HUES48 (cell line): Measurements from ENCODE around the gene SNU13.
"Not testable (repeated sequence)": the region's sequence is repeated elsewhere in the genome, so short reads cannot be mapped to it uniquely, and the experiment has no call there.

Source experiments
- H3K27ac ChIP-seq: one replicate; pipeline ENCODE4 v1.7.0; 2013; ENCODE audit warnings: low read depth, low read length, inconsistent platforms
- H3K27me3 ChIP-seq: 2 replicates; pipeline ENCODE4 v1.6.1; 2013; ENCODE audit warnings: mild to moderate bottlenecking, low read length; ENCODE audit not compliant: control insufficient read depth, insufficient read depth
- H3K36me3 ChIP-seq: 2 replicates; pipeline ENCODE4 v1.6.1; 2013; ENCODE audit warnings: low read length; ENCODE audit not compliant: control insufficient read depth, insufficient read depth
- H3K4me1 ChIP-seq: 2 replicates; pipeline ENCODE4 v1.6.1; 2013; ENCODE audit warnings: mild to moderate bottlenecking, low read length; ENCODE audit not compliant: control insufficient read depth, insufficient read depth
- H3K4me3 ChIP-seq: 2 replicates; pipeline ENCODE4 v1.5.1; 2013; ENCODE audit warnings: mild to moderate bottlenecking, low read depth, low read length
- H3K9ac ChIP-seq: 2 replicates; pipeline ENCODE4 v1.6.1; 2013; ENCODE audit warnings: mild to moderate bottlenecking, low read depth, low read length, moderate library complexity
- H3K9me3 ChIP-seq: 2 replicates; pipeline ENCODE4 v1.6.1; 2013; ENCODE audit warnings: low read length; ENCODE audit not compliant: control insufficient read depth, insufficient read depth

The SNU13 gene

DNA sequence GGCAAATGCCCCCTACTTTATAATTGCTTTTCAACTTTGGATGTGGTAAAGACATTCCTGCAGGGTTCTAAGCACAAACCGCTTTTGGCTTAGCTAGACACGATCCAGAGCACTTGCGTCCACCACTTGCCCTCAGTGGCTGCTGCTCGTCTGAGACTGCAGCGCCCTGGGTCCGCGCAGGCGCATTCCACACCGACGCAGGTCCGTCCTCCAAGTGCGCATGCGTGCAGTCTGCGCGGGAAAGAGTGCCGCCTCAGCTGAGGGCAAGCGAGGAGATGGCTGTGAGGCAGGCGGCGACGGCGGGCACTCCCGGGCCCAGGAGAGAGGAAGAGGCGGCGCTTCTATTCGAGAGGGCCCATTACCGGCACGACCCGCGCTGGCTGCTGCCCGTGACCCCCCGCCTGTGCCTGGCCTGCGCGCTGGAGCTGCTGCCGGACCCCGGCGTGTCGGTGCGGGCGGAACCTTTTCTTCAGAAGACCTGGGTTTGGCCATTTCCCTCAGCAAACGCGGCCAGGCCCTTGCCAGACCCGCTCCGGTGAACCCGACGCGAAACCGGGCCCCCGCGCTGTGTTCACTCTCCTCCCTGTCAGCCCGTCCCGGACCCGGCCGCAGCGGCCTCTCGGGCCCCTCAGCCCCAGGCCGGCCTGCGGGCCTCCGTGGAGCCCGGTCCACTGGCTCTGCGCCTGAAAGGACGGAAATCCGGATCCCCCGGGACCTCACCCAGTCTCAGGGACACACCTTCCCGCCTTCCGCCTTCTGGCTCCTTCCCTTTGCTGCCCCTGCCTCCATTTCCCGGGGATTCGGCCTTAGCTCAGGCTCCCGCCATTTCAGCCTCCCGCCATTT is 10.8 kb upstream of the SNU13 start, which contains the start of gene MEI1:
MEI1 (plus strand) TSS at position 240 of the 844 bp plus-strand sequence; CDS start at position 276, 36 bp downstream.
- Histone ChIP-seq H3K9ac (no peak within 1 kb of the TSS), H3K4me3 (no peak within 1 kb of the TSS)

DNA sequence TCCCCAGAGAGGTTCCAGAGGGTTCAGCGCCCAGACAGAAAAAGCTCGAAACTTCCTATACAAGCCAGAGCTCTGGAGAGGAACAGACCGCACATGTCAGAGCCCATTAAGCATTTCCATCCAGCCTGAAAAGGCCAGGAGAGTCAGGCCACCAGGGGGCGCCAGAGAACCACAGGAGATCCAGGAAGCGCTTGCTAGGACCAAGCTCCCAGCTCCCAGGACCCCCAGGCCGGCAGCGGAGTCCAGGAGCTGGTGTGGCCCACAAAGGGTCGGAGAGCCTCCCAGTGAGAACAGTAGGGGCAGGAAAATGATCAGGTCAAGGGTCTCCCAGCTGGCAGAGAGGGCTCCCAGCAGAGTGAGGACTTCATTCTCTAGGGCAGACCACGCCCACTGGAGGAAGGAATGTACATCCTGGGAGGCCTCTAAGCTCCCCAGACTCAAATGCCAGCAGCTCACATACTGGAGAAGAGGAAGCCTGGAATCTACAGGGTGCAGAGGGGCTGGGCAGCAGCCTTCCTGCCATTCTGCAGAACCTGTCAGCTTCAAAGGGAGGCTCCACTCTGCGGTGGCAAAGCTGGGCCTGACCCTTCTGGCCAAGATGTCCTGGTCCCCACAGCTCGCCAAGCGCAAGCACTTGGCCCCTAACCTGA is 8.6 kb upstream of the SNU13 start:
- H3K27ac ChIP-seq = peak overlapping the region; percentile 26
- H3K4me3 ChIP-seq = no peak overlapping the region; the same call in 1 of the 2 replicates
- H3K4me1 ChIP-seq = peaks cover 9% of the 10 kb centered on the region; the same call in 1 of the 2 replicates
- no peaks in the 10 kb centered on the region for H3K9me3 ChIP-seq
- no peaks in the 10 kb centered on the region for H3K27me3 ChIP-seq
- H3K36me3 ChIP-seq = peaks cover 4% of the 10 kb centered on the region; the same call in 1 of the 2 replicates
- H3K9ac ChIP-seq = no peak overlapping the region

More for the DNA sequence above, 10.8 kb upstream of the SNU13 start, which contains the start of gene MEI1:
- H3K27me3 ChIP-seq = no peaks in the 10 kb centered on the region
- H3K9me3 ChIP-seq = no peaks in the 10 kb centered on the region
- H3K4me1 ChIP-seq = peaks cover 9% of the 10 kb centered on the region; the same call in 1 of the 2 replicates
- H3K36me3 ChIP-seq = no peaks in the 10 kb centered on the region
- no peak within 1 kb of the TSS for H3K27ac ChIP-seq

DNA sequence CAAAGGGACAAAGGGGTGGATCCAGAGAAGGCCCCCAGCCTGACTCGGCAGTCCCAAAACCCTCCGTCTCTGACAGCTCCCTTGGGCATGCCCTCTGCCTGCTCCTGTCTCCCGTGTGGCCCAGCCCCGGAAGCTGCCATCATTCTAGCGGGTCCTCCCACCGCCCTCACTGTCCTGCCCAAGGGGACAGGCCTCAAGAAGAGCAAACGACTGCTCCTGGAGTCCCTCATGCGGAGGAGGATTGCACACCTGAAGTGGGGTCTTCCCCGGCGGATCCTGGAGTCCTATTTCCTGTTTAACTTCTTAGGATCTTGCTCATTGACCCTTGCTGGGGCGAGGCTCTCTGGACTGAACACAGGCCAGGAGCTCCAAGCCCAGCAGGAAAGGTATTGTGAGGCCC is 8.0 kb upstream of the SNU13 start:
- H3K27ac ChIP-seq = peak overlapping the region; percentile 26
- peaks cover 9% of the 10 kb centered on the region; the same call in 1 of the 2 replicates for H3K4me1 ChIP-seq

DNA sequence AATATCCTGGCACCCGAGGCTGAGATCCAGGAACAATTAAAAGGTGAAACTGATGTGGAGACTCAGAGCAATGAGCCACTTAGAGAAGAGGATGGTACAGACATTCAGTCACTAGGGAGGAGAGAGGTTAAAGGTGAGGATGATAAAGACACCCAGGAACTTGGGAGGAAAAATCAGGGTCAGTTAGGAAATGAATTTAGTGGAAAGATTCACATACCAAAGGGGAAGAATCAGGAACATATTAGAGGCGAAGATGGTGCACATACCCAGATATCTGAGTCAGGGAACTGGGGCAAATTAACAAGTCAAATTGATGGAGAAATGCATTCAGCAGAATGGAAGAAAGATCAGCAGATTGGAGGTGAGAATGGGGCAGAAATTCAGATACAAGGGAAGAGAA is 6.5 kb upstream of the SNU13 start:
- Histone ChIP-seq H3K9ac (no peak overlapping the region), H3K27ac (no peak overlapping the region), H3K36me3 (peaks cover 4% of the 10 kb centered on the region; the same call in 1 of the 2 replicates), H3K9me3 (no peaks in the 10 kb centered on the region), H3K27me3 (no peaks in the 10 kb centered on the region), H3K4me3 (no peak overlapping the region), H3K4me1 (peaks cover 9% of the 10 kb centered on the region; the same call in 1 of the 2 replicates)

More for the DNA sequence above, 8.0 kb upstream of the SNU13 start:
- no peaks in the 10 kb centered on the region for H3K27me3 ChIP-seq
- peaks cover 4% of the 10 kb centered on the region; the same call in 1 of the 2 replicates for H3K36me3 ChIP-seq
- H3K4me3 ChIP-seq = no peak overlapping the region
- H3K9ac ChIP-seq = no peak overlapping the region
- H3K9me3 ChIP-seq = no peaks in the 10 kb centered on the region

DNA sequence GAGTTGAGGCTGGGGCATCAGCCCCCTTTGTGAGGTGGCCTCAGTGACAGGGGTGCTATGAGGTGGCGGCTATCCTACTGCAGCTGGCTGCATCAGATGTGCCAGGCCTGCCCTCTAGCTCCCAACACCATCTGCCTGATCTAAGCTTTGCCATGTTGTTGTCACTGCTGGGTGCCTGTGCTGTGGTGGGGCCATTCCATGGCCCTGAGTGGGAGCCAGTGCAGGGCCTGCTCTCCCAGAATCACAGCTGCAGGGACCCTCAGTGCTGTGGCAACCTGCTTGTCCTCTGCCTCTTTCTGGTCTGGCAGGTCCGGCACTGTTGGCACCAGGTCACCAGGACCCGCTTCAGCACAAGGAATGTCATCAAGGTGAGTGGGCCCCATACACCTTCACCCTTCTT is 1.8 kb upstream of the SNU13 start:
- Histone ChIP-seq H3K4me3 (no peak overlapping the region), H3K36me3 (peaks cover 4% of the 10 kb centered on the region; the same call in 1 of the 2 replicates), H3K9me3 (no peaks in the 10 kb centered on the region), H3K27ac (no peak overlapping the region), H3K27me3 (no peaks in the 10 kb centered on the region), H3K4me1 (no peaks in the 10 kb centered on the region), H3K9ac (no peak overlapping the region)

DNA sequence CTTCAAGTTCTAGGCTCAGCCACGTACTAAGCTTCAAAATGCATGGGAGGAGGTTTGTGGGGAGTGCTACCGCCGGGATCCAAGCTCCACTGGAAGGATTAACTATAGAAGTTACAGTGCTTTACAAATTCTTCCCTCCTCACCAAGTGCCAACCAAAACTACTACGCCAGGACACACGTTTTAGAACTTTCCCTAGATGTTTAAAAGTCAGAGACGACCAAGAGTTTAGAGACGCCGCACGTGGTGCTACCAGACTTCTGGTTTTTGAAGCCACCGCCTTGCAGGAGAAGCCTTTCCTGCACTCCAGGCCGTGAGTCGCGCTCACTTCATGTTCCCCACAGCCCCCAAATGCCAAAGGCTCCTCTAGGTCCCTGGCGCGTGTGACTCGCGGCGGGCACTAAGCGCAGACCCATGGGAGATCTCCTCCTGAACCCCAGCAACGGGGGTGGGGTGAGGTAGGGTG is 734 bp downstream of the SNU13 start:
- H3K4me1 ChIP-seq = no peaks in the 10 kb centered on the region
- peak overlapping the region; percentile 79 for H3K9ac ChIP-seq
- peak overlapping the region; percentile 96 for H3K27ac ChIP-seq
- no peaks in the 10 kb centered on the region for H3K9me3 ChIP-seq
- H3K27me3 ChIP-seq = no peaks in the 10 kb centered on the region
- peak overlapping the region; percentile 87 for H3K4me3 ChIP-seq
- H3K36me3 ChIP-seq = no peaks in the 10 kb centered on the region

DNA sequence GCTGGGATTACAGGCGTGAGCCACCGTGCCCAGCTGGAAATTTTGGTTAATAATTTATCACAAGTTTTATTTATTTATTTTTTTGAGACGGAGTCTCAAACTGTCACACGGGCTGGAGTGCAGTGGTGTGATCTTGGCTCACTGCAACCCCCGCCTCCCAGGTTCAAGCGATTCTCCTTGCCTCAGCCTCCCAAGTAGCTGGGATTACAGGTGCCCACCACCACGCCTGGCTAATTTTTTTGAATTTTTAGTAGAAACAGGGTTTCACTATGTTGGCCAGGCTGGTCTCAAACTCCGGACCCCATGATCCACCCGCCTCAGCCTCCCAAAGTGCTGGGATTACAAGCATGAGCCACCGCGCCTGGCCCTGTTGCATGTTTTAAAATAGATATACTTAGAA is 1.8 kb downstream of the SNU13 start:
- not testable (repeated sequence) for H3K4me1 ChIP-seq, H3K36me3 ChIP-seq, H3K9ac ChIP-seq, H3K9me3 ChIP-seq, H3K27ac ChIP-seq, H3K27me3 ChIP-seq
- H3K4me3 ChIP-seq = peak overlapping the region; percentile 87; the same call in 1 of the 2 replicates

DNA sequence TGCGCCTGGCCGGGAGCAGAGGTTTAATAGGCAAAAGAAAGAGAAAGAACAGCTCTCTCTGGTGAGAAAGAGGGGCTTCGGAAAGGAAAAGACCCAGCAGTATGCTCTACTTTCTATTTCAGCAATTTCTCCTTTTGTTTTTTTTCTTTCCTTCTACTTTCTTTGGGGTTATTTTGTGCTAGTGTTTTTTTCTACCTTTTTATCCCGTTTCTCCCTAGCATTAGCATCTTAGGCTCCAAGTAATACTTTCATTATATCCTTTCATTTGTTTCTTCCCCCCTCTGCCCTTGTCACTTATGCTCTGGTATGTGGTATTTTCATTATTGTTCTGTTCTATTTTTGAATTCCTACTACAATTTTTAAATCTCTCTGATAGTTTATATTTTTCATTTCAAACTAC is 4.5 kb downstream of the SNU13 start:
- H3K9me3 ChIP-seq = no peaks in the 10 kb centered on the region
- no peak overlapping the region for H3K4me3 ChIP-seq
- H3K27me3 ChIP-seq = no peaks in the 10 kb centered on the region
- no peak overlapping the region for H3K27ac ChIP-seq
- H3K4me1 ChIP-seq = no peaks in the 10 kb centered on the region
- H3K9ac ChIP-seq = no peak overlapping the region
- H3K36me3 ChIP-seq = peaks cover 21% of the 10 kb centered on the region

DNA sequence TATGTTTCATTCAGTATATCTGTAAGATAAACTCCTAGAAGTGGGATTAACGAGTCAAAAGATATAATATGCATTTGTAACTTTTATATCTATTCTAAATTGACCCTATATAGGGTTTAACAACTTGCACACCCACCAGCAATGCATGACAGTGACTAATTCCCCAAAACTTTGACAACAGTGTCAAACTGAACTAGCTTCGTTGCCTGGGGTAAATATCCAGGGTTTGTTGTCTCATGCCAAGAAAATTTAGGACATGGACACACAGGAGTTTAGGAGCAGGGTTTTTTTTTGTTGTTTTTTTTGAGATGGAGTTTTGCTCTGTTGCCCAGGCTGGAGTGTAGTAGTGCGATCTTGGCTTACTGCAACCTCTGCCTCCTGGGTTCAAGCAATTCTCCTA is 5.1 kb downstream of the SNU13 start:
- peaks cover 27% of the 10 kb centered on the region for H3K36me3 ChIP-seq
- H3K27ac ChIP-seq = no peak overlapping the region
- no peaks in the 10 kb centered on the region for H3K9me3 ChIP-seq
- H3K4me1 ChIP-seq = no peaks in the 10 kb centered on the region
- H3K27me3 ChIP-seq = no peaks in the 10 kb centered on the region
- no peak overlapping the region for H3K4me3 ChIP-seq
- H3K9ac ChIP-seq = no peak overlapping the region

DNA sequence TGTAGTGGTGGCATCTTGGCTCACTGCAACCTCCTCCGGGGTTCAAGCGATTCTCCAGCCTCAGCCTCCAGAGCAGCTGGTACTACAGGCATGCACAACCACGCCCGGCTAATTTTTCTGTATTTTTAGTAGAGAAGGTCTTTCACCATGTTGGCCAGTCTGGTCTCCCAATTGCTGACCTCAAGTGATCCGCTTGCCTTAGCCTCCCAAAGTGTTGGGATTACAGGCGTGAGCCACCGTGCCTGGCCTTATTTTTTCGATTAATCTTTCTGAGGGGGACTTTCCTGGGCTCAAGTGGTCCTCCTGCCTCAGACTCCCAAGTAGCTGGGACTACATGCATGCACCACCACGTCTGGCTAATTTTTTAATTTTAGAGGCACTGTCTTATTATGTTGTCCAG is 5.6 kb downstream of the SNU13 start:
- Histone ChIP-seq H3K4me1 (no peaks in the 10 kb centered on the region), H3K9ac (peak overlapping the region; percentile 63; the same call in 1 of the 2 replicates), H3K27me3 (no peaks in the 10 kb centered on the region), H3K27ac (peak overlapping the region; percentile 93), H3K9me3 (no peaks in the 10 kb centered on the region), H3K4me3 (peak overlapping the region; percentile 93), H3K36me3 (peaks cover 33% of the 10 kb centered on the region)
